Upper lobe of left lung (tissue), 6 donors: ENCODE data around the gene HPSE2. TPM values are rescaled to one million over a fixed set of nuclear protein-coding genes. Genes with fewer than 3 reads are reported as not detected.

ENCODE experiments used
- ATAC-seq, 2 donors: fragments of 200-7000 bp; cut with Tn5 transposase; one replicate each; pipeline ENCODE4 v1.9.1; 2022; ENCODE audit warnings: mild to moderate bottlenecking in 2 of 2, moderate library complexity in 2 of 2; ENCODE audit not compliant: low FRiP score in 2 of 2
- DNase-seq, 2 donors: peaks; one replicate each; pipeline ENCODE4 v3.0.0-alpha.2; 2019 to 2020
- H3K27ac ChIP-seq, 4 donors: fragments of 200-600 bp; sonication (generic); one replicate each; pipeline ENCODE4 v1.5.1; 2016 to 2019
- H3K27me3 ChIP-seq, 4 donors: fragments of 200-600 bp; sonication (generic); one replicate each; pipeline ENCODE4 v1.5.1; 2017 to 2019
- H3K36me3 ChIP-seq, 4 donors: fragments of 200-600 bp; sonication (generic); one replicate each; pipeline ENCODE4 v1.5.1; 2016 to 2019
- H3K4me1 ChIP-seq, 4 donors: fragments of 200-600 bp; sonication (generic); one replicate each; pipeline ENCODE4 v1.5.1; 2018 to 2019
- H3K4me3 ChIP-seq, 4 donors: fragments of 200-600 bp; sonication (generic); one replicate each; pipeline ENCODE4 v1.5.1; 2017 to 2019; ENCODE audit warnings: mild to moderate bottlenecking in 2 of 4, moderate library complexity in 1 of 4
- H3K9me3 ChIP-seq, 4 donors: fragments of 200-600 bp; sonication (generic); one replicate each; pipeline ENCODE4 v1.5.1; 2018 to 2019
- EP300 ChIP-seq, 4 donors: sonication (generic); formaldehyde crosslinking; IDR thresholded peaks; one replicate each; pipeline ENCODE4 v1.5.1; 2017; ENCODE audit warnings: antibody characterized with exemption in 4 of 4, control low read depth in 2 of 4
- POLR2A ChIP-seq, 4 donors: fragments of 450-650 bp; IDR thresholded peaks; one replicate each; pipeline ENCODE4 v1.5.1; 2016 to 2017; ENCODE audit warnings: antibody characterized with exemption in 4 of 4, mild to moderate bottlenecking in 2 of 4
- POLR2AphosphoS5 ChIP-seq, 2 donors: sonication (generic); formaldehyde crosslinking; IDR thresholded peaks; one replicate each; pipeline ENCODE4 v1.5.1; 2017; ENCODE audit warnings: antibody characterized with exemption in 2 of 2
- WGBS, 2 donors: methylation state at CpG; one replicate each; pipeline ENCODE4 v1.1.5; 2017 to 2018; 5-methylcytosine and 5-hydroxymethylcytosine counted together
- total RNA-seq, 6 donors: library from RNA; depleted of rRNA in 4 of 6; stranded (reverse); fragments of >200 nt in 4 of 6; gene quantifications; one replicate each; pipeline versions ENCODE4 v1.1.0 to v1.2.1, GENCODE V29; 2016 to 2021
- TF ChIP-seq, protein P1 (sequence below), 6 experiments: fragments of 450-650 bp in 4 of 6; fragments of 200-600 bp in 2 of 6; sonication (generic) in 2 of 6; IDR thresholded peaks; one replicate each; pipeline ENCODE4 v1.5.1; 2016 to 2019; ENCODE audit warnings: antibody characterized with exemption in 6 of 6
- donor health status: DM: no; HTN: no; CAD: no; lungs with moderate emphysema.
- donor health status: DM: no; HTN: yes; CAD: no; lungs with severe emphysema.

The HPSE2 gene
- total RNA-seq, 6 donors from 2014 or later, result 0.15 to 1.1 (median 0.91) TPM; not detected in 1

- Histone ChIP-seq H3K4me3 (no peak overlapping the region), H3K27ac (no peak overlapping the region), H3K27me3 (no peaks in the 10 kb centered on the region), H3K36me3 (no peaks in the 10 kb centered on the region), H3K9me3 (no peaks in the 10 kb centered on the region), H3K4me1 (no peaks in the 10 kb centered on the region)
- no peak for DNase-seq
- 86 to 88% methylated on average over 1 of the region's 1 CpG for WGBS, 2 donors
- TF ChIP-seq POLR2A (IDR thresholded peaks at IDR 0.05) (no peak), EP300 (IDR thresholded peaks at IDR 0.05) (no peak), POLR2AphosphoS5 (IDR thresholded peaks at IDR 0.05) (no peak)
- TF ChIP-seq, protein P1, sequence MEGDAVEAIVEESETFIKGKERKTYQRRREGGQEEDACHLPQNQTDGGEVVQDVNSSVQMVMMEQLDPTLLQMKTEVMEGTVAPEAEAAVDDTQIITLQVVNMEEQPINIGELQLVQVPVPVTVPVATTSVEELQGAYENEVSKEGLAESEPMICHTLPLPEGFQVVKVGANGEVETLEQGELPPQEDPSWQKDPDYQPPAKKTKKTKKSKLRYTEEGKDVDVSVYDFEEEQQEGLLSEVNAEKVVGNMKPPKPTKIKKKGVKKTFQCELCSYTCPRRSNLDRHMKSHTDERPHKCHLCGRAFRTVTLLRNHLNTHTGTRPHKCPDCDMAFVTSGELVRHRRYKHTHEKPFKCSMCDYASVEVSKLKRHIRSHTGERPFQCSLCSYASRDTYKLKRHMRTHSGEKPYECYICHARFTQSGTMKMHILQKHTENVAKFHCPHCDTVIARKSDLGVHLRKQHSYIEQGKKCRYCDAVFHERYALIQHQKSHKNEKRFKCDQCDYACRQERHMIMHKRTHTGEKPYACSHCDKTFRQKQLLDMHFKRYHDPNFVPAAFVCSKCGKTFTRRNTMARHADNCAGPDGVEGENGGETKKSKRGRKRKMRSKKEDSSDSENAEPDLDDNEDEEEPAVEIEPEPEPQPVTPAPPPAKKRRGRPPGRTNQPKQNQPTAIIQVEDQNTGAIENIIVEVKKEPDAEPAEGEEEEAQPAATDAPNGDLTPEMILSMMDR (IDR thresholded peaks at IDR 0.05), result no peak
- ATAC-seq, result no peak
Measured at GRCh38 chr10:98621630-98622029, 614.0 kb downstream of the HPSE2 start.

DNA sequence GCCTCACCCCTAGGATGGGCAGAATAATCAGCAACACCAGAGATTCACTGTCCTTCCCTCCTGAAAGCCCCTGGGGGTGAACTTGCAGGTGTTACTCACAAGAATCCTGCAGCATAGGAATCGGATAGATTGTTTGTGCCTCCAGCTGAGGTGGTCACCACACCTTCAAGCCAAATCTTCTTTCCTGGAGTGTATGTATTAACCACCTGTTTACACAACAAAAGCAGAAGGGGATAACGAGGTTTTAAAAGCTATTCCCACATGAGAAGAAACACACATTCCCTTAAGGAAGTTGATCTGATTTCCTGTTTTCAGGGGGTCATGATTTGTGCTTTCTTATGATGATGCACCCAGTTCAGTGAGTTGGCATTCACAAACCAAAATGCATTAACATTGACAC, 615.1 kb downstream of the HPSE2 start:
- Histone ChIP-seq H3K27me3 (no peaks in the 10 kb centered on the region), H3K36me3 (no peaks in the 10 kb centered on the region), H3K27ac (no peak overlapping the region), H3K9me3 (no peaks in the 10 kb centered on the region), H3K4me3 (no peak overlapping the region), H3K4me1 (no peaks in the 10 kb centered on the region)
- no peak for DNase-seq
- ATAC-seq, result no peak
- TF ChIP-seq, protein P1 (IDR thresholded peaks at IDR 0.05), result no peak
- TF ChIP-seq POLR2A (IDR thresholded peaks at IDR 0.05) (no peak), EP300 (IDR thresholded peaks at IDR 0.05) (no peak)
- 51 to 66% methylated on average over 2 of the region's 2 CpGs for WGBS, 2 donors

GRCh38 chr10:98619446-98619845, 616.2 kb downstream of the HPSE2 start:
- no peak overlapping the region for H3K4me3 ChIP-seq
- TF ChIP-seq POLR2A (IDR thresholded peaks at IDR 0.05) (no peak), EP300 (IDR thresholded peaks at IDR 0.05) (no peak), POLR2AphosphoS5 (IDR thresholded peaks at IDR 0.05) (no peak)
- TF ChIP-seq, protein P1 (IDR thresholded peaks at IDR 0.05), result no peak
- 54 to 55% methylated on average over 1 of the region's 1 CpG for WGBS, 2 donors
- no peak for DNase-seq
- no peak overlapping the region for H3K27ac ChIP-seq
- no peaks in the 10 kb centered on the region for H3K9me3 ChIP-seq
- H3K27me3 ChIP-seq, result no peaks in the 10 kb centered on the region
- H3K4me1 ChIP-seq, result no peaks in the 10 kb centered on the region
- no peak for ATAC-seq
- H3K36me3 ChIP-seq, result no peaks in the 10 kb centered on the region

GRCh38 chr10:98617906-98618520, 617.6 kb downstream of the HPSE2 start:
- ATAC-seq (no peak), DNase-seq (no peak)
- Histone ChIP-seq H3K4me3 (no peak overlapping the region), H3K27ac (no peak overlapping the region), H3K36me3 (no peaks in the 10 kb centered on the region), H3K27me3 (no peaks in the 10 kb centered on the region), H3K4me1 (no peaks in the 10 kb centered on the region), H3K9me3 (no peaks in the 10 kb centered on the region)
- WGBS, 2 donors, result 70 to 72% methylated on average over 6 of the region's 6 CpGs
- TF ChIP-seq, protein P1 (IDR thresholded peaks at IDR 0.05), result no peak
- TF ChIP-seq POLR2A (IDR thresholded peaks at IDR 0.05), result no peak
- no peak for TF ChIP-seq EP300 (IDR thresholded peaks at IDR 0.05)
- no peak for TF ChIP-seq POLR2AphosphoS5 (IDR thresholded peaks at IDR 0.05)

- ATAC-seq, result no peak
- Histone ChIP-seq H3K36me3 (no peaks in the 10 kb centered on the region), H3K9me3 (no peaks in the 10 kb centered on the region), H3K4me1 (no peaks in the 10 kb centered on the region), H3K4me3 (no peak overlapping the region), H3K27me3 (no peaks in the 10 kb centered on the region), H3K27ac (no peak overlapping the region)
- TF ChIP-seq POLR2AphosphoS5 (IDR thresholded peaks at IDR 0.05), result no peak
- no peak for TF ChIP-seq POLR2A (IDR thresholded peaks at IDR 0.05)
- TF ChIP-seq, protein P1 (IDR thresholded peaks at IDR 0.05), result no peak
- no peak for TF ChIP-seq EP300 (IDR thresholded peaks at IDR 0.05)
- 75 to 94% methylated on average over 1 of the region's 1 CpG for WGBS, 2 donors
- no peak for DNase-seq
Measured at GRCh38 chr10:98613446-98613845, 622.2 kb downstream of the HPSE2 start.
